Measurements from ENCODE around the gene CFAP45. TPM values are rescaled to one million over a fixed set of nuclear protein-coding genes. Genes with fewer than 3 reads are reported as not detected.

Gene CFAP45
- total and polyA plus RNA-seq, 9 of the 15 experiments (the other 6 are each of a cell fraction or from before 2014, with no cell fraction given) = 0.65 to 2.4 (median 1.5) TPM

DNA sequence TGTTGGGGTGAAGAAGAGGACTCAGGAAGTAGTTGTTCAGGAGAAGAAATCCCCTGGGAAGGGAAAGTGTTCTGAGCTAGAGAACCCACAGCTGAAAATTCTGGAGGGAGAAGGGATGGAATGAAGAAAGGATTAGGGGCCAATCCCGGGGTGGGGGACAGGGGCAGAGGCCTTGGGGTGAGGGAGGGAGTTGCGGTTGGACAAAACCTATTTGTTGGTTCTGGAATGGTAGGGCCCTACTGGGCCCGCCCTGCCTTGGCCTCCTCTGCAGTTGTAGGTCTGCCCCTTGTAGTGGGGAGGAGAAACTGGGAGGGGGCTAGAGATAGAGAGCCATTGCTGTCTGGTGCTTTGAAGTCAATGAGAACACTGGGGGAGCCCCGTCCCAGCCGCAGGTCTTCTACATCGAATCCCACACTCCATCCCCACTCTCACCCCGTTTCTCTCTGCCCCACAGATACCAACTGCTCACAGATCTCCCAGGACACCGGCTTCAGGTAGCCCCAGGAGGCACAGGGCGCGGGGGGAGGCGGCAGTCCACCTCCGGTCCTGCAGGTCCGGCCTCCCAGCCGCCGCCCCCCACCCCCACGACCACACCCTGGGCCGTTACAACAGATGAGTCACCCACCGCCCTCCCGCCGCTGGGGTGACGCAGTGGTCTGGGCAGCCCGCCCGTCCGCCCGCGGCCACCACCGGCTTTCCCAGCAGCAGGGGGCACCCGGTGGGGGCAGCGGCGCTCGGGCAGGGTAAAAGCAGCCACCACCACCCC lies 24.2 kb upstream of the CFAP45 start (continued):
- TF ChIP-seq SREBF2 (CRISPR knock-in tag; IDR thresholded peaks at IDR 0.05) (no peak), JUND (IDR thresholded peaks at IDR 0.05; ENCODE audit: borderline replicate concordance, low read depth, low read length) (peak; percentile 99), JUND (tag; IDR thresholded peaks at IDR 0.05; ENCODE audit: borderline replicate concordance, low read depth, low read length) (peak; percentile 94; the same call in 1 of the 3 replicates), USF1 (CRISPR knock-in tag; IDR thresholded peaks at IDR 0.05) (no peak), ZNF165 (CRISPR knock-in tag; IDR thresholded peaks at IDR 0.05; ENCODE audit: borderline replicate concordance) (no peak), TEAD4 (IDR thresholded peaks at IDR 0.05; ENCODE audit: low read length) (no peak), TEAD4 (CRISPR knock-in tag; IDR thresholded peaks at IDR 0.05; ENCODE audit: borderline replicate concordance) (no peak), ZC3H11A (IDR thresholded peaks at IDR 0.05; ENCODE audit: low read depth, low read length) (no peak), GTF2E2 (tag; IDR thresholded peaks at IDR 0.05) (peak; percentile 14; the same call in 1 of the 2 replicates), HMGN3 (IDR thresholded peaks at IDR 0.05; ENCODE audit: borderline replicate concordance, extremely low read depth, insufficient read length, low read depth, low read length) (peak; percentile 98), ELK3 (CRISPR knock-in tag; IDR thresholded peaks at IDR 0.05) (no peak), ZBTB1 (CRISPR knock-in tag; IDR thresholded peaks at IDR 0.05; ENCODE audit: borderline replicate concordance, low read depth) (peak; percentile 95), FOS (IDR thresholded peaks at IDR 0.05; ENCODE audit: extremely low read depth, insufficient read length) (peak; percentile 35), ZKSCAN8 (CRISPR knock-in tag; IDR thresholded peaks at IDR 0.05) (no peak), TOE1 (IDR thresholded peaks at IDR 0.05; ENCODE audit: borderline replicate concordance) (peak; percentile 15; the same call in 1 of the 2 replicates), TOE1 (CRISPR knock-in tag; IDR thresholded peaks at IDR 0.05; ENCODE audit: borderline replicate concordance, low read depth) (0 out of 2 replicates have a peak, but pooled peaks have one; percentile 69), CREBBP (IDR thresholded peaks at IDR 0.05; ENCODE audit: low read depth, low read length) (no peak), FOXA1 (IDR thresholded peaks at IDR 0.05; ENCODE audit: borderline replicate concordance) (no peak), STAG1 (CRISPR knock-in tag; IDR thresholded peaks at IDR 0.05; ENCODE audit: borderline replicate concordance) (no peak), ZNF699 (CRISPR knock-in tag; IDR thresholded peaks at IDR 0.05; ENCODE audit: insufficient replicate concordance) (no peak)
- TF ChIP-seq, protein P1, sequence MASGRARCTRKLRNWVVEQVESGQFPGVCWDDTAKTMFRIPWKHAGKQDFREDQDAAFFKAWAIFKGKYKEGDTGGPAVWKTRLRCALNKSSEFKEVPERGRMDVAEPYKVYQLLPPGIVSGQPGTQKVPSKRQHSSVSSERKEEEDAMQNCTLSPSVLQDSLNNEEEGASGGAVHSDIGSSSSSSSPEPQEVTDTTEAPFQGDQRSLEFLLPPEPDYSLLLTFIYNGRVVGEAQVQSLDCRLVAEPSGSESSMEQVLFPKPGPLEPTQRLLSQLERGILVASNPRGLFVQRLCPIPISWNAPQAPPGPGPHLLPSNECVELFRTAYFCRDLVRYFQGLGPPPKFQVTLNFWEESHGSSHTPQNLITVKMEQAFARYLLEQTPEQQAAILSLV (tag; IDR thresholded peaks at IDR 0.05) = no peak
- TF ChIP-seq, protein P2, sequence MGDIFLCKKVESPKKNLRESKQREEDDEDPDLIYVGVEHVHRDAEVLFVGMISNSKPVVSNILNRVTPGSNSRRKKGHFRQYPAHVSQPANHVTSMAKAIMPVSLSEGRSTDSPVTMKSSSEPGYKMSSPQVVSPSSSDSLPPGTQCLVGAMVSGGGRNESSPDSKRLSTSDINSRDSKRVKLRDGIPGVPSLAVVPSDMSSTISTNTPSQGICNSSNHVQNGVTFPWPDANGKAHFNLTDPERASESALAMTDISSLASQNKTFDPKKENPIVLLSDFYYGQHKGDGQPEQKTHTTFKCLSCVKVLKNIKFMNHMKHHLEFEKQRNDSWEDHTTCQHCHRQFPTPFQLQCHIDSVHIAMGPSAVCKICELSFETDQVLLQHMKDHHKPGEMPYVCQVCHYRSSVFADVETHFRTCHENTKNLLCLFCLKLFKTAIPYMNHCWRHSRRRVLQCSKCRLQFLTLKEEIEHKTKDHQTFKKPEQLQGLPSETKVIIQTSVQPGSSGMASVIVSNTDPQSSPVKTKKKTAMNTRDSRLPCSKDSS (IDR thresholded peaks at IDR 0.05; ENCODE audit: low read depth, partially characterized antibody) = no peak

Data from K562 (cell line).